ENCODE results near the gene UBE2N. TPM values are rescaled to one million over a fixed set of nuclear protein-coding genes. Genes with fewer than 3 reads are reported as not detected.
A peak's percentile ranks its signal among the peaks of the same experiment; 100 is the strongest.

The UBE2N gene
- total RNA-seq, 1 donor from 2014 or later, result 115 TPM

DNA sequence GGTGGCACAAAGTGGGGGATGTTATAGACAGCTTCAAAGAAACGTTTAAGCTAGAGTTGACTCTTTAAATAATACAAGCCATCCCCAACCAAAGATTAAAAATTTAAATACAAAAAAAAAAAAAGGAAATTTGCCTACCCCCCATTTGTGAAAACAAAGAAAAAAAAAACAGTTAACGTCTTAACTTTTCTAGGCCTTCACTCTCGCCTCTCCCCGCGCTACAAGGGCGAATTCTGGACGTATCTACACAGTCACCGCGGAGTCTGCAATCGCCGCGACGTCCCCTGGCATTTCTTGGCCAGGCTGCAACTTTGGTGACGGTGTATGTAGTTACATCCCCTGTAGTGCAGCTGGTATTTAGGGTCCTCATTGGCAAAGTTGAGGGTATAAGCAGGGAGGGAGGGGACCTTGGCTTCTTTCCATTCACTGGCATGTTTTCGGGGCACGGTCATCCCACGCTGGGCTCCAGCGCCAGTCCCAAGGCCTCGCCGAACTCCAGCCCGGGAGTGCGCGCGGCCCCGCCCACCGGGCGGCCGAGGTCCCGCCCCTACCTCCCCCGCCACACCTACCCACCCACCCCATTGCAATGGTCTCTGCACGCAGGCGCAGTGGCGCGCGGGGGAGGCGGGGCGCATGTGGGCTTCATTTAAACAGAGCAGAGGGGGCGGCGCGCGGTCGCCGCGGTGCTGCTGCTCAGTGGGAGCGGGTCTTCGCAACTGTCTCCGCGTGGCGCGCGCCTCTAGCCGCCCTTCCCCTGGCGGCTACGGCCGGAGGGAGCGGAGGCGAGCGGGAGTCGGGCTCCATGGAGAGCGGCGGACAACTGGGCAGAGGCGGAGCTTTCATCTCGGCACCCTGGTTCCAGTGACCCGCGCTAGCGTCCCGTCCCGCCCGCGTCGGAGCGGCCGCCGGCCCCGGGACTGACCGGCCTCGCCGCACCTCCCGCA lies 64.2 kb downstream of the UBE2N start, which contains the start of gene NUDT4:
NUDT4 (plus strand) TSS at position 674 of the 944 bp plus-strand sequence. CDS start 398 bp downstream, outside the sequence.
- Mint-ChIP-seq H3K27ac (ENCODE audit: unreplicated experiment) (peak within 1 kb of the TSS; percentile 99), H3K27me3 (ENCODE audit: unreplicated experiment) (peaks cover 5% of the 10 kb centered on the region), H3K4me1 (ENCODE audit: low read depth, unreplicated experiment) (peaks cover 29% of the 10 kb centered on the region), H3K36me3 (ENCODE audit: unreplicated experiment) (no peaks in the 10 kb centered on the region), H3K4me3 (ENCODE audit: unreplicated experiment) (peak within 1 kb of the TSS; percentile 98), H3K9me3 (ENCODE audit: unreplicated experiment) (no peaks in the 10 kb centered on the region)
- DNase-seq, result peak; percentile 99
- no peak for TF ChIP-seq CTCF (IDR thresholded peaks at IDR 0.05; ENCODE audit: partially characterized antibody, unreplicated experiment)

- Mint-ChIP-seq H3K4me1 (ENCODE audit: low read depth, unreplicated experiment) (peaks cover 28% of the 10 kb centered on the region), H3K9me3 (ENCODE audit: unreplicated experiment) (no peaks in the 10 kb centered on the region), H3K36me3 (ENCODE audit: unreplicated experiment) (no peaks in the 10 kb centered on the region), H3K27me3 (ENCODE audit: unreplicated experiment) (peaks cover 5% of the 10 kb centered on the region), H3K4me3 (ENCODE audit: unreplicated experiment) (peak overlapping the region; percentile 81), H3K27ac (ENCODE audit: unreplicated experiment) (peak overlapping the region; percentile 23)
- no peak for TF ChIP-seq CTCF (IDR thresholded peaks at IDR 0.05; ENCODE audit: partially characterized antibody, unreplicated experiment)
- DNase-seq, result peak; percentile 22
Measured at GRCh38 chr12:93376436-93377251, 65.1 kb downstream of the UBE2N start.

- H3K27ac Mint-ChIP-seq (ENCODE audit: unreplicated experiment), result no peak overlapping the region
- no peaks in the 10 kb centered on the region for H3K36me3 Mint-ChIP-seq (ENCODE audit: unreplicated experiment)
- no peak overlapping the region for H3K4me3 Mint-ChIP-seq (ENCODE audit: unreplicated experiment)
- no peak for TF ChIP-seq CTCF (IDR thresholded peaks at IDR 0.05; ENCODE audit: partially characterized antibody, unreplicated experiment)
- peaks cover 21% of the 10 kb centered on the region for H3K4me1 Mint-ChIP-seq (ENCODE audit: low read depth, unreplicated experiment)
- H3K27me3 Mint-ChIP-seq (ENCODE audit: unreplicated experiment), result peaks cover 5% of the 10 kb centered on the region
- no peaks in the 10 kb centered on the region for H3K9me3 Mint-ChIP-seq (ENCODE audit: unreplicated experiment)
- no peak for DNase-seq
Measured at GRCh38 chr12:93375906-93376305, 65.8 kb downstream of the UBE2N start.

DNA sequence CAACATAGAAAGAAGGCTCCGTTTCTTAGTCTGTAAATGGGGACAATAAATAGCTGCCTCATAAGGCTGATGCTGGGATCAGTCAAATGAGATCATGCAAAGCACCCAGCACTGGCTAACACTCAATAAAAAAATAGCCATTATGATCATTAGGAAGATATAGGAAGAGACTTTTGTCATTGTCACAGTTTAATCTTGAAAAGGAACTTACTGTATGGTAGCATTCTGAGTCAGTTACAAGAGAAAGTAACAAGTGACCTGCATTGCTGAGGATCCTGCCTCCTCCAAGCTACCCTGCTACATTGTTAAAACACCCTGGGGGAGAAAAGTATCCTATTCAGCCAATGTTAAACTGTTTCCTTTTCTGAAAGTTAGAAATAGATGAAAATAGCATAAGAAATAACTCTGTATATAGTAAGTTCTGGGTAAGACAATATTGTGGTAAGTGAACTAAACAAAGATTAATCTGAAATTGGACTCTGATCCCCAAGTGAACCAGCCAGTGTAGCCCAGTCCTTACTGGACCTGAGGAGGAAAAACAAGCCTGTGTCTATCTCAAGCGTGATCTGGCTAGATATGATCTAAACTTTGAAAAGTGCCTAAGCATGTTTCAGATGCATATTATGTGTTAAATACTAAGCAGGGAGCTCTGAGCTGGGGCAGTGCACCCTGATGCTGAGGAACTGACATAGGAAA lies 67.6 kb downstream of the UBE2N start:
- Mint-ChIP-seq H3K4me1 (ENCODE audit: low read depth, unreplicated experiment) (peaks cover 10% of the 10 kb centered on the region), H3K36me3 (ENCODE audit: unreplicated experiment) (no peaks in the 10 kb centered on the region), H3K27ac (ENCODE audit: unreplicated experiment) (no peak overlapping the region), H3K27me3 (ENCODE audit: unreplicated experiment) (peaks cover 5% of the 10 kb centered on the region), H3K9me3 (ENCODE audit: unreplicated experiment) (no peaks in the 10 kb centered on the region), H3K4me3 (ENCODE audit: unreplicated experiment) (no peak overlapping the region)
- no peak for TF ChIP-seq CTCF (IDR thresholded peaks at IDR 0.05; ENCODE audit: partially characterized antibody, unreplicated experiment)
- no peak for DNase-seq
